ENCODE results near the gene DOCK4.

The DOCK4 gene

DNA sequence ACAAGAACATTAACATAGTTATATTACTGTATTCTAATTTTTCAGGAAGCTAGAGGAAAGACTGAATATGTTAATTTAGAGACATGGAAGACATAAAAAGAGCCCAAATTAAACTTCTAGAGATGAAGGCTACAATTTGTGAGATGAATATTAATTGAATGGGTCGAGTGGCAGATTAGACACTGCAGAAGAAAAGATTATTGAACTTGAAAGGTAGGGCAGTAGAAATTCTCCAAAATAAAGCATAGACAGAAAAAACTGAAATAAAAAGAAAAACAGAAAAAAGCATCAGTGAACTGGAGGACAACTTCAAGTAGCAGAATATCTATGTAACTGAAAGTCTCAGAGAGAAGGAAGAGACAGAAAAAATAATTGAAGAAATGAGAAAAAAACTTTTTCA, 369.6 kb downstream of the DOCK4 start:
- H3K9me3 Mint-ChIP-seq = no peaks in the 10 kb centered on the region
- H3K36me3 Mint-ChIP-seq (ENCODE audit: low read depth) = no peaks in the 10 kb centered on the region
- H3K4me1 Mint-ChIP-seq (ENCODE audit: low read depth) = peaks cover 3% of the 10 kb centered on the region
- H3K27ac Mint-ChIP-seq = no peak overlapping the region
- no peak for DNase-seq
- H3K4me3 Mint-ChIP-seq = no peak overlapping the region
- H3K27me3 Mint-ChIP-seq = no peaks in the 10 kb centered on the region

GRCh38 chr7:111835066-111835465, 371.1 kb downstream of the DOCK4 start:
- Mint-ChIP-seq H3K4me1 (ENCODE audit: low read depth) (no peaks in the 10 kb centered on the region), H3K36me3 (ENCODE audit: low read depth) (no peaks in the 10 kb centered on the region), H3K4me3 (no peak overlapping the region), H3K9me3 (no peaks in the 10 kb centered on the region), H3K27me3 (no peaks in the 10 kb centered on the region), H3K27ac (no peak overlapping the region)
- DNase-seq = no peak

GRCh38 chr7:111834367-111834766, 371.8 kb downstream of the DOCK4 start:
- Mint-ChIP-seq H3K27ac (no peak overlapping the region), H3K27me3 (no peaks in the 10 kb centered on the region), H3K9me3 (no peaks in the 10 kb centered on the region), H3K36me3 (ENCODE audit: low read depth) (no peaks in the 10 kb centered on the region), H3K4me1 (ENCODE audit: low read depth) (no peaks in the 10 kb centered on the region), H3K4me3 (no peak overlapping the region)
- DNase-seq = no peak

DNA sequence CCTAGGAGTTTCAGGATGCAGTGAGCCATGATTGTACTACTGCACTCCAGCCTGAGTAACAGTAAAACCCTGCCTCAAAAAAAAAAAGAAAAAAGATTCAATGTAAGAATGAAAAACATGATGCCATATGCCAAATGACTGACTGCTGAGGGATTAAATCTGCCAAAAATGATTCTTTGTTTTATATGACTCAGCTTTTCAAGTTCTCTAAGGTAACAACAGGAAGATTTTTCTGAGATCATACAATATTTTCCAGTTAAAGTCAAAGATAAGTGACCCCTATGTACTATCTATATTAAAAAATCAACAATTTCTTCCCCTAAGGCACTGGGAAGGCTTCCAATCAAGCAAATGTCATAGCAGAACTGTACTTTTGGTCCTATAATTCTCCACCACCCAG, 372.7 kb downstream of the DOCK4 start:
- no peak overlapping the region for H3K4me3 Mint-ChIP-seq
- no peaks in the 10 kb centered on the region for H3K9me3 Mint-ChIP-seq
- no peak for DNase-seq
- no peaks in the 10 kb centered on the region for H3K4me1 Mint-ChIP-seq (ENCODE audit: low read depth)
- H3K36me3 Mint-ChIP-seq (ENCODE audit: low read depth) = no peaks in the 10 kb centered on the region
- H3K27me3 Mint-ChIP-seq = no peaks in the 10 kb centered on the region
- no peak overlapping the region for H3K27ac Mint-ChIP-seq

- no peak overlapping the region for H3K4me3 Mint-ChIP-seq
- no peaks in the 10 kb centered on the region for H3K9me3 Mint-ChIP-seq
- H3K36me3 Mint-ChIP-seq (ENCODE audit: low read depth) = no peaks in the 10 kb centered on the region
- no peak for DNase-seq
- no peak overlapping the region for H3K27ac Mint-ChIP-seq
- no peaks in the 10 kb centered on the region for H3K4me1 Mint-ChIP-seq (ENCODE audit: low read depth)
- H3K27me3 Mint-ChIP-seq = no peaks in the 10 kb centered on the region
Observed at GRCh38 chr7:111832174-111832573, 374.0 kb downstream of the DOCK4 start.

DNA sequence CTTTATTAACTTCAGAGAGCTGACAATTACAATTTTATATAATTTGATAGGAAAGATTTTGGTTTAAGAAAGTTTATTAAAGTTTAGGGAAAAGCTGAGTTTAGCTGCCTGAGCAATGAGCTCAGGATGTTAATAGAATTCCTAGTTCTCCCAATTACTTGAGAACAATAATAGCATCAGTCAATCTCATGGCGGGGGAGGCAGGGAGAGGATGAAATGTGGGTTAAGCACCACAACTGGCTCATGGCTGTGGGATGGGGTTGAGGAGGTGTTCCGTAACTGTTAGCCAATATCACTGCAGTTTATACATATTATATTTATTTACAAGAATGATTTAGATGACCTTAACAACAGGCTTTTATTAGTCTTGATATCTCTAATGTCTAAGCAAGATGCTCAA, 377.0 kb downstream of the DOCK4 start:
- H3K27me3 Mint-ChIP-seq = no peaks in the 10 kb centered on the region
- H3K4me3 Mint-ChIP-seq = no peak overlapping the region
- H3K4me1 Mint-ChIP-seq (ENCODE audit: low read depth) = no peaks in the 10 kb centered on the region
- DNase-seq = no peak
- H3K27ac Mint-ChIP-seq = no peak overlapping the region
- H3K9me3 Mint-ChIP-seq = no peaks in the 10 kb centered on the region
- H3K36me3 Mint-ChIP-seq (ENCODE audit: low read depth) = no peaks in the 10 kb centered on the region

DNA sequence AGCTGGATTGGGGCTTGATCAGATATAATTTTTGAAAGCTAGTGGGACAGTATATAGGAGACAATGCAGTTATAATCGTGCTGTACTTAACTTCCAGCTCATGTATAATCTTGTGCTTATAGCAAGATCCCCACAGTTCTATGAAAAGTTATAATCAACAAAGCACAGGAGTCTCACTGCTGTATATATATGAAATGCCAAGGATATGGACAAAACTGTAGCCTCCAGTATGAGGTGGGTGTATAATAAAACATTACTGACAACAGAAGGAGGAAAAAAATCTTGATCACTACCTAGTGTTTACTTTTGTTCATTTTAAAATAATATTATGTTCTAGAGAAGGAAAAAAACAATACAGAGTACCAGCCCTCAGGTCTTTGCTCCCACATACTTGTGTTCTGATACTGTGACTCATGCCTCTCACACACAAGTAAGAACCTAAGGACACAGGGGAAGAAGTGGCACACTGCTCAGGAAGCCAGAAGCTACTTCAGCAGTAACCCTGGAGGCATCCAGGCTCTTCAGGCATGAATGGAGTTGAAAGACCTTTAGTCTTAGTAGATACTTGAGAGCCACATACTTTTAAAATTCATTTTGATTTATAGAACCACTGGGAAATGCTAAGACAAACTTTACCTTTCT, 378.2 kb downstream of the DOCK4 start:
- Mint-ChIP-seq H3K36me3 (ENCODE audit: low read depth) (no peaks in the 10 kb centered on the region), H3K27ac (no peak overlapping the region), H3K27me3 (no peaks in the 10 kb centered on the region), H3K9me3 (no peaks in the 10 kb centered on the region), H3K4me3 (no peak overlapping the region), H3K4me1 (ENCODE audit: low read depth) (no peaks in the 10 kb centered on the region)
- DNase-seq = no peak

- H3K27ac Mint-ChIP-seq = no peak overlapping the region
- no peak overlapping the region for H3K4me3 Mint-ChIP-seq
- no peak for DNase-seq
- H3K36me3 Mint-ChIP-seq (ENCODE audit: low read depth) = no peaks in the 10 kb centered on the region
- no peaks in the 10 kb centered on the region for H3K4me1 Mint-ChIP-seq (ENCODE audit: low read depth)
- no peaks in the 10 kb centered on the region for H3K27me3 Mint-ChIP-seq
- no peaks in the 10 kb centered on the region for H3K9me3 Mint-ChIP-seq
Observed at GRCh38 chr7:111825046-111825445, 381.2 kb downstream of the DOCK4 start.

GRCh38 chr7:111823826-111824225, 382.4 kb downstream of the DOCK4 start:
- H3K27ac Mint-ChIP-seq = no peak overlapping the region

GRCh38 chr7:111821046-111821445, 385.2 kb downstream of the DOCK4 start:
- DNase-seq = no peak
- no peaks in the 10 kb centered on the region for H3K27me3 Mint-ChIP-seq

More at GRCh38 chr7:111823826-111824225, 382.4 kb downstream of the DOCK4 start:
- no peaks in the 10 kb centered on the region for H3K4me1 Mint-ChIP-seq (ENCODE audit: low read depth)
- no peaks in the 10 kb centered on the region for H3K9me3 Mint-ChIP-seq
- H3K4me3 Mint-ChIP-seq = no peak overlapping the region
- H3K36me3 Mint-ChIP-seq (ENCODE audit: low read depth) = no peaks in the 10 kb centered on the region
- no peaks in the 10 kb centered on the region for H3K27me3 Mint-ChIP-seq
- DNase-seq = no peak

DNA sequence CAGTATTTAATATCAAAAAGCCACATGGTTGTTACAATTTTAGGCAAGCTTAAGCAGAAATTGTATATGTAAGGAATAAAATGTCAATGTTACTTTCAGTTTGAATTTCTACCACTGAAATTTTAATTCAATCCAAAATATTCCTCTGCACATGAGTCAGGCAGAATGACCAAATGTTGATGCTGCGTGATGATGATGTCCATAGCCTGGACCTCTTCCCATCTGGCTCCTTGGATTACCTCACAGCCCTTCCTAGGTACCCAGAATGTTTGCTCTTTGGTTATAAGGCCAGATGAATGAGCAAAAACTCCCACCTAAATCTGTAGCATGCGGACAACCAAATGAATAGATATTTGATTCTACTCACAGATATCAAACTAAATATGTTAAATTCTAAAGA, 385.6 kb downstream of the DOCK4 start:
- DNase-seq = no peak
- no peaks in the 10 kb centered on the region for H3K4me1 Mint-ChIP-seq (ENCODE audit: low read depth)
- no peaks in the 10 kb centered on the region for H3K9me3 Mint-ChIP-seq
- no peak overlapping the region for H3K27ac Mint-ChIP-seq
- H3K36me3 Mint-ChIP-seq (ENCODE audit: low read depth) = no peaks in the 10 kb centered on the region
- no peaks in the 10 kb centered on the region for H3K27me3 Mint-ChIP-seq
- no peak overlapping the region for H3K4me3 Mint-ChIP-seq

More at GRCh38 chr7:111821046-111821445, 385.2 kb downstream of the DOCK4 start:
- Mint-ChIP-seq H3K36me3 (ENCODE audit: low read depth) (no peaks in the 10 kb centered on the region), H3K4me1 (ENCODE audit: low read depth) (no peaks in the 10 kb centered on the region), H3K4me3 (no peak overlapping the region), H3K9me3 (no peaks in the 10 kb centered on the region), H3K27ac (no peak overlapping the region)

GRCh38 chr7:111820121-111820520, 386.1 kb downstream of the DOCK4 start:
- H3K9me3 Mint-ChIP-seq = no peaks in the 10 kb centered on the region
- no peaks in the 10 kb centered on the region for H3K4me1 Mint-ChIP-seq (ENCODE audit: low read depth)
- H3K27ac Mint-ChIP-seq = no peak overlapping the region
- no peak overlapping the region for H3K4me3 Mint-ChIP-seq
- no peaks in the 10 kb centered on the region for H3K27me3 Mint-ChIP-seq
- DNase-seq = no peak
- H3K36me3 Mint-ChIP-seq (ENCODE audit: low read depth) = no peaks in the 10 kb centered on the region

DNA sequence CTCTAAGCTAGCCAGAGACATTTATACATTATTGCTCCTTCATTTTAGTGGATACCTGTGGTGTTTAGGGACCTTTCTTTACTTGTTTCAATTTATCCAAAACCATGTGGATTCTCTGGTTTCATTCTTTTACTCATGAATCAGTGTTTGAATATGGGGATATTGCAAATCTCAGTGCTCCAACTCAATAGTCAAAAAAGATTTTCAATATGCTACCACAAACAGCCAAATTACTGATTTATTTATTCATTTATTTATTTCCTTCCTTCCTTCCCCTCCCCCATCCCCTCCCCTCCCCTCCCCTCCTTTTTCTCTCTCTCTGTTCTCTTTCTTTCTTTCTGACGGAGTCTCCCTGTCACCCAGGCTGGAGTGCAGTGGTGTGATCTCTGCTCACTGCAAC, 390.8 kb downstream of the DOCK4 start:
- H3K4me1 Mint-ChIP-seq (ENCODE audit: low read depth) = no peaks in the 10 kb centered on the region
- no peaks in the 10 kb centered on the region for H3K27me3 Mint-ChIP-seq
- no peak overlapping the region for H3K27ac Mint-ChIP-seq
- no peaks in the 10 kb centered on the region for H3K36me3 Mint-ChIP-seq (ENCODE audit: low read depth)
- H3K9me3 Mint-ChIP-seq = no peaks in the 10 kb centered on the region
- no peak overlapping the region for H3K4me3 Mint-ChIP-seq
- no peak for DNase-seq

DNA sequence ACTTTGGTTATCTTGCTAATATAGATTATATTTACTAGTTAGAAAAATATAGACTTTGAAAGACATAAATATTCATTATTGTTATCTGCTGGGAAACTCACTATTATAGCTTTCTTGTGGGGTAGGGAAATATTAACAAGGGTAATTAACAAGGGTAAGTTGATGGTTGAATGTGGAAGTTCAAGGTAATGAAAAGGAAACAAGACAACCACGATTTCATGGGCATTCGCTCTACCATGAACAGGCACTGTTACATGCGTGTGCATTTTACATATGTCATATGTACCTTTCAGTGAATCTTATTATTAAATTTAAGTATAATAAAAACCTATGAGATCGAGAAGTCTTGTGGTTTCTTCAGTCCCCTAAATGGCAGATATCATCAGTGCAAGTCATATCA, 392.9 kb downstream of the DOCK4 start:
- no peak for DNase-seq
- H3K4me1 Mint-ChIP-seq (ENCODE audit: low read depth) = no peaks in the 10 kb centered on the region
- H3K4me3 Mint-ChIP-seq = no peak overlapping the region
- no peaks in the 10 kb centered on the region for H3K36me3 Mint-ChIP-seq (ENCODE audit: low read depth)
- H3K9me3 Mint-ChIP-seq = no peaks in the 10 kb centered on the region
- H3K27ac Mint-ChIP-seq = no peak overlapping the region
- no peaks in the 10 kb centered on the region for H3K27me3 Mint-ChIP-seq

GRCh38 chr7:111806232-111806631, 400.0 kb downstream of the DOCK4 start:
- H3K36me3 Mint-ChIP-seq (ENCODE audit: low read depth) = no peaks in the 10 kb centered on the region
- no peak overlapping the region for H3K4me3 Mint-ChIP-seq
- peaks cover 9% of the 10 kb centered on the region for H3K9me3 Mint-ChIP-seq
- no peak overlapping the region for H3K27ac Mint-ChIP-seq
- H3K27me3 Mint-ChIP-seq = peaks cover 3% of the 10 kb centered on the region
- no peaks in the 10 kb centered on the region for H3K4me1 Mint-ChIP-seq (ENCODE audit: low read depth)
- no peak for DNase-seq
